NCI-H128 (cell line): ENCODE measurements around the gene KLF8.

ENCODE experiments used
- DNase-seq: peaks from one replicate; lab custom pipeline; 2025; ENCODE audit not compliant: unreplicated experiment; lab: John Stamatoyannopoulos, UW

The KLF8 gene

DNA sequence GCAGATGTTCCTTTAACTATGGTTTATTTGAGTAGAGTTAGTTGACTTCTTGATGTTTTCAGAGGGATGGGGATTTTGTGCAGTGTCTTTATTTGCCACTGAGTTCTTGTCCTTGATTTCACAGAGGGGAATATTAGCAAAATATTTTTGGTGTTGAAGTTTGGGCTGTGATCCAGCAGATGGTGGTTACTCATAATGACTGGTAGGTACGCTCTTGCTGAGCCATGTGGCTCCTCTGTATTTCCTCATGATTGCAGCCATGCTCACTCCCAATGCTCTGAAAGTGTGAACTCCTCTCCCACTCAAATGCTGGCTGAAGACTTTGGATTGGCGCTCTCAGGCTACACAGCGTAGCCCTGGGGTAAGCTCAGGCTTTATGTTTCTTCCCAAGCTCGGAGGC lies 77.7 kb downstream of the KLF8 start:
- no peak for DNase-seq

DNA sequence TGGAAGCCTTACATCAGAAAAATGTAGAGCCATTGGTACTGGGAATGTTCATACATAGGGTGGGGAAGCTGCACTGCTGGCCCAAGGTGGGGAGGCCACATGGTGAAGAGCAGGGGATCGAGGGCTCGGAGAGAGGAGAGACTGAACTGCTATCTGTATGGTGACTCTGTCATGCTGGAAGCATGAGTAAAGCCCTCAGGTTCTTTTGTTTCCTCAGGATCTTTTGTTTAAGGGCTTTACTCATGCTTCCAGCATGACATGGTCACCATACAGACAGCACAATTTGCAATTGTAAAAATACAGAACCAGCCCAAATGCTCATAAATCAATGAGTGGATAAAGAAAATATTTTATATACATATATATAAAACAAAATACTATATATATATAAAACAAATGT lies 78.4 kb downstream of the KLF8 start:
- DNase-seq = no peak

DNA sequence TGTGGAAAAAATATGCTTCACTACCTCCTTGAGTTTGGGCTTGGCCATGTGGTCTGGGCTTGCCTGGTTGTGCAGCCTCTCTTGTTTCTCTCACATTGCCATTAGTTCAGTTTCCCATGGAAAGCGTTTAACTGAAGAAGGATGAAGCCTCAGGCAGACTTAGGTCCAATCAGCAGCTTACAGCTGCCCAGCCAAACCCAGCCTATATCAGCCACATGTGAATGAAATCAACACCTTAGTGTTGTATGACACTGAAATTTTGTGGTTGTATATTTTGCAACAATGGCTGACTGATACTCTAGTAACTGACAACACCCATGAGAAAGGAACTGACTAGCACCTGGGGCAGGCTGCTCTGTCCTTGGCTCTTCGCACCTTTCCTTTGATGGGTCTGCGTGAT lies 81.2 kb downstream of the KLF8 start:
- DNase-seq = no peak

DNA sequence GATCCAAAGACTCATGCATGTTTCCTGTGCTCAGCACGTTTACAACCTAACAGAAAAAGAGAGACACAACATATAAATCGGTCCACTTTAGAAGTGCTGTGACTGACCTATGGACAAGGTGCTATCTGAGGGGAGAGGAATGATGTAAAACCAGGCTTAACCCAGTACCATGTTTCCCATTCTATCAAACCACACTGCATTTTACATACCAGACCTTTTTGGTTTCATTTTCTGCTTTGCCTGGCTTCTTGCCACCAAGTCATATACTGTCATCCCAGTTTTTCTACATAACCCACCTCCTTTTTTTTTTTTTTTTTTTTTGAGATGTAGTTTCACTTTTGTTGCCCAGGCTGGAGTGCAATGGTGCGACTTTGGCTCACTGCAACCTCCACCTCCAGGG lies 82.2 kb downstream of the KLF8 start:
- DNase-seq = no peak

DNA sequence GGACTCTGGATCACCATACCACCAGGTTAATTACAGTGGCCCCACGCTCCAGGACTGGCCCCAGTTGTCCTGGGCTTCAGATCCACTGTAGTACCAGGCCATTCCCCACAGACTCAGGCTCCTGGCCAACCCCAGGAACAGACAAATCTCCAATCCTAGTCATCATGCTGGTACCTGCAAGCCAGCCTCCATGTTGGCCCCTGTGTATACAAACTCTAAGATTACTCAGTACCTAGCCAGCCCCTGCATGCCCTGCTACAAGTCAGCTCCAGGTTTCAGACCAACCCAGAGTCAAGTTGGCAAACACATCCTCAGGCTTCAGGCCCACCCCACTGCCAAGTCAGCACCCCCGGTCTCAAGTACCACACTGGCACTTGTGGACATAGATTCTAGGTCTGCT lies 85.9 kb downstream of the KLF8 start:
- DNase-seq = no peak

DNA sequence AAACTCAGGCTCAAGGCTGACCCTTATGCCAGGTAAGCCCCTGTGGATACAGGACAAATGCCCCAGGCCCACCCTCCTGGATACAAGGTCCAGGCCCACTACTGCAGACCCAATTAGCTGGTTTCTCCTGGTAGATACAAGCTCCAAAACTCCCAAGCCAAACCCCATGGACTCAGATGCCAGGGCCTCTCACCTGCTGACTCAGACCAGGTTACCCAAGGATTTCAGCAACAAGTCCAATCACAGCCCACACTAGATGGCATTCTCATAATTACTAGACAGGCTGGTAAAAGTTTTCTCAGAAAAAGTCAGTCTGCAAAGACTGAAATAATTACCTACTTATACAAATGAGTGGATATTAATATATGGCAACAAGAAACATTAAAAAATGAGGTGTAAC lies 87.0 kb downstream of the KLF8 start:
- no peak for DNase-seq
